Heart left ventricle (tissue), 13 donors: ENCODE measurements around the gene SIN3B.

Source experiments
- POLR2A ChIP-seq, 2 donors: fragments of 450-650 bp; IDR thresholded peaks; one replicate each; pipeline ENCODE4 v1.6.1; 2017; ENCODE audit warnings: antibody characterized with exemption in 2 of 2, mild to moderate bottlenecking in 2 of 2, moderate library complexity in 2 of 2
- TF ChIP-seq, protein P1 (sequence below), 12 donors: fragments of 200-600 bp; sonication (generic) in 4 of 12; IDR thresholded peaks; one replicate each; pipeline versions ENCODE4 v1.5.0 to v1.8.0; 2018 to 2022; ENCODE audit warnings: antibody characterized with exemption in 12 of 12, mild to moderate bottlenecking in 5 of 12
- donor health status: ischemic (EF 13 %, LVEDD 7.1; RV severe dilation, severe dysfunction).
- donor health status: DM: no; HTN: yes; CAD: no.
- donor health status: DM: no; HTN: no; CAD: no.
- donor health status: ischemic (EF 25% LVEDD 6.9; RV normal size, moderate dysfunction).
- donor health status: ischemic (EF 25% LVEDD 5.7; RV mildly dilated, moderate dysfunction).
- donor health status: ischemic (EF 35%, LVEDD 5.7; RV mildly dilated, moderate dysfunction).
- donor health status: nonischemic (EF 11% LVEDD 7.7; RV severe dilation, severe dysfunction).
- donor health status: DM: yes; HTN: yes; CAD: no.
- donor health status: PGD.
- donor health status: ischemic (EF 29% LVEDD 5.4; RV normal size, mild dysfunction).
- donor health status: nonischemic (EF 23%, LVEDD 6.1; RV moderate dilation, normal function).

DNA sequence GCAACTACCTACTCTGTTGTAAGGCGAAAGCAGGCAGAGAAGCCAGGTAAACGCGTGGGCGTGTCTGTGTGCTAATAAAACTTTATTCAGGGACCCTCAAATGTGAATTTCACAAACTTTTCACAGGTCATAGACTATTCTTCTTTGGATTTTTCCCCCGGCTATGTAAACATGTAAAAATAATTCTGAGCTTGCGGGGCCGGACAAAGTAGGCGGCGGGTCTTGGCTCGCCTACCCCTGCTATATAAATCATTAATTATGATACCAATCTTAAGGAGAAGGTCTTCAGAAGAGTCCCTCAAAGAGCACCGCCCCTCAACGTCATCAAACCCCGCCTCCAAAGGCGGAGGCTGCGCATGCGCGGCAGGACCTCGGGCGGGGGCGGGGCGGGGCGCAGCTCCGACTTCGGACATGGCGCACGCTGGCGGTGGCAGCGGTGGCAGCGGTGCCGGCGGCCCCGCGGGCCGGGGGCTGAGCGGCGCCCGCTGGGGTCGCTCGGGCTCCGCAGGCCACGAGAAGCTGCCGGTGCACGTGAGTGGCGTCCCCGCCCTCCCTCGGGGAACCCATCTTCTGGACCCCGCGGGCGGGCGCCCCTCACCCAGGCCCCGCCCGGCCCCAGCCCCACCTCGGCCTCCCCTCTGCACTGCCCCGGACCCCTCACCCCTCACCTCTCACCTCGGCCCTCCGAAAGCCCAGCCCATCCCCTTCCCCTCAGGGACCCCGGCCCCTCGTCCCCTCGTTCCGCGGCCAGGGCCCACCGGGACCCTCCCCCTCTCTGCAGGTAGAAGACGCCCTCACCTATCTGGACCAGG lies at the start of gene SIN3B:
- TF ChIP-seq, protein P1, sequence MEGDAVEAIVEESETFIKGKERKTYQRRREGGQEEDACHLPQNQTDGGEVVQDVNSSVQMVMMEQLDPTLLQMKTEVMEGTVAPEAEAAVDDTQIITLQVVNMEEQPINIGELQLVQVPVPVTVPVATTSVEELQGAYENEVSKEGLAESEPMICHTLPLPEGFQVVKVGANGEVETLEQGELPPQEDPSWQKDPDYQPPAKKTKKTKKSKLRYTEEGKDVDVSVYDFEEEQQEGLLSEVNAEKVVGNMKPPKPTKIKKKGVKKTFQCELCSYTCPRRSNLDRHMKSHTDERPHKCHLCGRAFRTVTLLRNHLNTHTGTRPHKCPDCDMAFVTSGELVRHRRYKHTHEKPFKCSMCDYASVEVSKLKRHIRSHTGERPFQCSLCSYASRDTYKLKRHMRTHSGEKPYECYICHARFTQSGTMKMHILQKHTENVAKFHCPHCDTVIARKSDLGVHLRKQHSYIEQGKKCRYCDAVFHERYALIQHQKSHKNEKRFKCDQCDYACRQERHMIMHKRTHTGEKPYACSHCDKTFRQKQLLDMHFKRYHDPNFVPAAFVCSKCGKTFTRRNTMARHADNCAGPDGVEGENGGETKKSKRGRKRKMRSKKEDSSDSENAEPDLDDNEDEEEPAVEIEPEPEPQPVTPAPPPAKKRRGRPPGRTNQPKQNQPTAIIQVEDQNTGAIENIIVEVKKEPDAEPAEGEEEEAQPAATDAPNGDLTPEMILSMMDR (IDR thresholded peaks at IDR 0.05), result no peak
- TF ChIP-seq POLR2A (IDR thresholded peaks at IDR 0.05), result peak; percentile 28 to 67
